Fibroblast of skin of back (primary cell): ENCODE data around the gene CUX1.
"Not testable (repeated sequence)": the region's sequence is repeated elsewhere in the genome, so short reads cannot be mapped to it uniquely, and the experiment has no call there.

Source experiments
- DNase-seq: peaks from one replicate; pipeline ENCODE4 v3.0.0-alpha.2; 2013

The CUX1 gene

GRCh38 chr7:101795461-101795860 is 22.0 kb upstream of the CUX1 start:
- DNase-seq: no peak

DNA sequence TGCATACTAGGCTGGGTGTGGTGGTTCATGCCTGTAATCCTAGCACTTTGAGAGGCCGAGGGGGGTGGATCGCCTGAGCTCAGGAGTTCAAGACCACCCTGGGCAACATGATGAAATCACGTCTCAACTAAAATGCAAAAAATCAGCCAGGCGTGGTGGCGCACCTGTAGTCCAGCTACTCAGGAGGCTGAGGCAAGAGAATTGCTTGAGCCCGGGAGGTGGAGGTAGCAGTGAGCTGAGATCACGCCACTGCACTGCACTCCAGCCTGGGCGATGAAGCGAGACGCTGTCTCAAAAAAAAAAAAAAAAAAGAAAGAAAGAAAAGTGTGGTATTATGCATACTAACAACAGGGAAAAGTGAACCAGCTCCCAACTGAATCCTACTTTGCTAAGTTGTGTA is 19.3 kb upstream of the CUX1 start:
- not testable (repeated sequence) for DNase-seq

DNA sequence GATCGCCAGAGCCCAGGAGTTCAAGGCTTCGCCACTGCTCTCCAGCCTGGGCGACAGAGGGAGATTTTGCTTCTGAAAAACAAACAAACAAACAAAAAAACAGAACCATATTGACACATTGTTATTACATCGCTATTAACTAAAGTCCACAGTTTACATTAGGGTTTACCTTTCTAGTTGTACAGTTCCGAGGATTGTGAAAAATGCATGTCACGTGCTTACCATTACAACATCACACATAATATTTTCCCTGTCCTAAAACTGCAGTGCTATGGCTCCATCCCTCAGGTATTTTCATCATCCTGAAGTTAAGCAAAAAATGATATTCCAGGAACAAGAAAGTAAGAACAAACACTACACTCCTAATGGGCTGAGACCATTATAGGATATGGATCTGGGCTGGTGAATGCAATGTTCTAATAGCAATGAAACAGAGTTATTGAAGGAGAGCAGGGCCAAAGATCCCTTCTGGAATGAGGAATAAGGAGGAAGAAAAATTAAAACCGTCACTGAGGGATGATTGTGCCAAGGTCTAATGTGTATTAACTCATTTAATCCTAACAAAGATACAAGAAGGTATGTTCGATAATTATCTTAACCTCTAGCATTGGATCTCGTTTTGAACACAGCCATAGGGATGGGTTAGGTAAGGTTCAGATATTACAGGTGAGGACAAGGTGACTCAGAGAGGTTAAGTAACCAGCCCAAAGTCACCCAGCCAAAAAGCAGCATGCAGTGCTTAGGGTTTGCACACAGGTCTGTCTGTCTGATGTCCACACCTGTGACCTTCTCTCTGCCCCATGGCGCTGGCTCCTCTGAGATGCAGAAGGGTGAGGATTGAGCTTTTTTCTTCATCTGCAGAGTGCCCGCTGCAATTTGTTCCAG is 14.0 kb upstream of the CUX1 start:
- no peak for DNase-seq

- DNase-seq: no peak
These were observed 13.1 kb upstream of the CUX1 start for GRCh38 chr7:101804088-101804963.

- DNase-seq: no peak
These were observed 12.5 kb upstream of the CUX1 start for GRCh38 chr7:101804967-101805366.

GRCh38 chr7:101812595-101812994 is 4.8 kb upstream of the CUX1 start:
- no peak for DNase-seq

DNA sequence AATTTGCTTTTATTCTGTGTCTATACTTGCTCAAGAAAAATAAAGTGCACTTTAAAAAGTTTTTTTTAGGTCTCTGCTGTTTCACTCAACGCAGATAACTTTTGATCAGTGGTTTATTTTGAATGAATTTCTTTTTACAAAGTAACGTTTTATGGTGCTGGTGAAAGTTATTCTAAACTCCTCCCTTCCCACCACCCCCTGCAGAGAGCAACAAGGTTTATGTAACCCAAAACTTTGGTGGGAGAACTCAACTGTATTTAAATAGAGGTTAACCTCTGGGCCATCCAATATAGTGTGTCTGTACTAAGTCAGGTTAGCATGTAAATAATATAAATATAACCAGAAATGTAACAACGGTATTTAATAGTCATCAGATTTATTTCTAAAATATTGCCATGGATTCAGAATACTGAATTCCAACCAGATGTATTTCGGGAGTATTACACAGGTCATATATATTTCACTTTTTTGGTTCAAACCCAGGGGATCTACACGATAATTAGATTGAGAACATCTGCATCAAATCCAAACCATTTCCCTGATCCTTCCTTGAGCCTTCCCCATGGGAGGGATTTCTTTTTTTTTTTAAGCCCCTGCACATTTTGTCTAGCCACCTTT is 3.9 kb upstream of the CUX1 start:
- DNase-seq: no peak

- DNase-seq: peak; percentile 45
These were observed 3.1 kb upstream of the CUX1 start for GRCh38 chr7:101814081-101814990.

DNA sequence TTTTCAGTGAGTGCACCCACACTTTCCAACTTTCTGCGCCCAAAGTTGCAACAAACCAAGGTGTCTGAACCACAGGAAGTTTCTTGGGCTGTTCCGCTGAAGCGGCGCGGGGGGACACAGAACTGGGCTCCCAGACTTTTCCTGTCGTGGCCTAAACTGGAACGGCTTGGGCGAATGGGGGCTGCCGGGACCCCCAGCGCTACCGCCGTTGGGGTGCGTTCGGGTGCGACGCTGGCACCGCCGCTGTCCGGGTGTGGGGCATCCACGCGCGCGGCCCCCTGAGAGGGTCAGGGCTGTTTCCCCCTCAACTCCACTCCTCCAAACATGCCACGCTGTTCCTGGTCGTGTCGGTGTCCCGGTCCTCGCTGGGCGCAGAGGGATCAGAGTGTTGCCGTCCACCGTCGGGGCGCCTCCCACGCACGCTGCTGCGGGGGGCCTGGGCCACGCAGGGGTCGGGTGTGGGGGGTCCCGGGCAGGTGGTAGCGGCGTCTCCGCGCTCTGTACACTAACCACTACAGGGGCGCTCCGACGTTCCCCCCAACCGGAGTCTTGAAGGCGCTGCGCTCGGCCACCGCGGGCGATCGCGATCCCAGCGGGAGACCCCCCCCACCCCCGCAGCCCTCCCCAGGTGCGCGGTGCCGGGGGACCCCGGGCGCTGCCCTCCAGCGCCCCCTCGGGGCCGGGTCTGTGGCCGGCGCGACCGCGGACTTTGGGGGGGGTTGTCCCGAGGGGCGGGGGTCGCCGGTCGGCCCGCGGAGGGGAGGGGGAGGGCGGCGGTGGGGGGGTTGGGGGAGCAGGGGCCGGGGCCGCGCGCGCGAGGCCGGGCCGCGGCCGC is 2.2 kb upstream of the CUX1 start:
- peak; percentile 23 for DNase-seq

DNA sequence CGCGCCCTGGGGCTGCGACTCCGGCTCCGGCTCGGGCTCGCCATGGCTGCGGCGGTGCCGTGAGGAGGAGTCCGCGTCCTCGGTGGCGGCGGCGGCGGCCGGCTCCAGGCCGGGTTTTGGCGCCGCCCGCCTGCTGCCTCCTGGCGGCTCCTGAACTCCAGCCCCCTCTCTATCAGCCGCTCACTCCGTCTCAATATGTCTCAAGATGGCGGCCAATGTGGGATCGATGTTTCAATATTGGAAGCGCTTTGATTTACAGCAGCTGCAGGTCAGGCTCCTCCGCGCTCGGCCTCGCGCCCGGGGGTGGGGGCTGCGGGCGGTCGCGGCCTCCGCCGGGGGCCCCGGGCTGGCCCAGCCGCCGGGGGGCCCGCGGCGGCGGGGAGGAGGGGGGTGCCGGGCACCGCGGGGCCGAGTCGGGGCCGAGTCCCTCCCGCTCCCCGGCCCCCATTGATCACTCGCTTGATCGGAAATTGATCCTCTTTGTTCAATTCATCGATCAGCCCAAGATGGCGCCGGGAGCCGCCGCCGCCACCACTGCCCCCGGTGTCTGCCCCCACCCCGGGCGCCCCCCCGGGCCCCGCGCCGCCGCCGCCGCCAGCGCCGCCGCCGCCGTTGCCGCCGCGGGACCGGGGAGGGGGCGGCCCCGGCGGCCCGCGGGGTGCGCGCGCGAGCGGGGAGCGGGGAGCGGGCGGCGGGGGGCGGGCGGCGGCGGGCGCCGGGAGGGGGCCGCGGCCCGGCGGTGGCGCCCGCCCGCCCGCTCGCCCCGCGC is 1.4 kb upstream of the CUX1 start:
- peak; percentile 82 for DNase-seq

GRCh38 chr7:101816595-101817470 is 593 bp upstream of the CUX1 start:
- DNase-seq: peak; percentile 51

- no peak for DNase-seq
These were observed 1.1 kb downstream of the CUX1 start for GRCh38 chr7:101818287-101819071.

DNA sequence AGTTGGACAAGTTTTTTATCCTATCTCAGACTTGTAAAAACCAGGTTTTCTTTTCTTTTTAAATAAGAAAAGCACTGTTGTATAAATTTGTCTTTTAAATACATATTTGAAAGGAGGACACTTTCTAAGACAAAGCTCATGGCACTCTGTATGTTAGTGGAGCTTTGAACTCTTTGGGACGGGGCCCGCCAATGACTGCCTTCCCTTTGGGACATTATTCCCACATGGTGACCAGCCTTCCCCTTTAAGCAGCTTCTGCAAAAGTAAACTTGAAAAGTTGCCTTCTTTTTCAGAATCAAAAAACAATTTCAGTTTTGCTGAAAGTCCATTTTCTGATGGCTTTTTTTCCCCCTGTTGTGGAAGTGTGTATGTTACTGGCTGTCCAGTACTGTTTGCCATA is 1.8 kb downstream of the CUX1 start:
- no peak for DNase-seq

DNA sequence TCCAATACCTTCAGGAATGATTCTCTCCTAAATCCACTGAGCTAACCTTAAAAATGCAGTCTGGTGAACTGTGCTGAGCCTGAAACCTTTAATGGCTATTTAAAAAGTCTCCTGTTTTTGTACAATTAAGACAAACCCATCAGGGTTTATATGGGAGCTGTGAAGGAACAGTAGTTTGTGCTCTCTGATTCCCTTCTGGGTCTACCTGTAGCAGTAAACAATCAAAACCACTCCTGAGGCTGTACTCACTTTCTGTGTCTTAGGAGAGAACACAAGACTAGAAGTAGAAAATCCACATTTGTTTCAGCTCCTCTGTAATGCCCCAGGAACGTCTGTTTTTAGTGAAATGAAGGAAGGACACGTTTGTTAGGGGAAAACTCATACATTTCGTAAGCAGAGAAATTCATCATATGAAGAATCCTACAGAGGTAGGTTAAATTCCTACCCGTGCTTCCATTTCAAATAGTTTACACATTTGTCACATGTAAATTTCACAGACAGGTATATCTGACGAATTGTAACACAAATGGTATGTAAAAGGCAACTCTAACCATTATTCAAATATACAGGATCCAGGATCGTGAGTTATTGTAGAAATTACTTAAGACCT is 2.6 kb downstream of the CUX1 start:
- no peak for DNase-seq

DNA sequence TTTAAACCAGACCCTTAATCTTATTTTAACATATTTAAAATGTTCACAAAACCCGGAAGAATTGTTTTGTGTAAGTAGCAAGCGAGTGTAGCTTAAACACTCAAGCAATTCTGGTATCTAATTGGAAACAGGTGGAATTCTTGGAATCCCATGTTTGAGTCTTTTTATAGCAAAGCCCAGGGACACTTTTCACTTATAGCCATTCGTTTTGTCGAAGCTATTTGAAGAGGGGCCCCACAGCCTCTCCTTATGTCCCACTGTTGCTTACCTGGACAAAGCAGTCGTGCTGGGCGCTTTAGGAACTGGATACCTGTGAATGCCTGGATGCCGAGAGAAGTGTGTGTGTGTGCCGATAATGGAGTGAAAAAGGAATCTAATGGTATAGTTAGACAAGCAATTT is 3.3 kb downstream of the CUX1 start:
- DNase-seq: peak; percentile 32

DNA sequence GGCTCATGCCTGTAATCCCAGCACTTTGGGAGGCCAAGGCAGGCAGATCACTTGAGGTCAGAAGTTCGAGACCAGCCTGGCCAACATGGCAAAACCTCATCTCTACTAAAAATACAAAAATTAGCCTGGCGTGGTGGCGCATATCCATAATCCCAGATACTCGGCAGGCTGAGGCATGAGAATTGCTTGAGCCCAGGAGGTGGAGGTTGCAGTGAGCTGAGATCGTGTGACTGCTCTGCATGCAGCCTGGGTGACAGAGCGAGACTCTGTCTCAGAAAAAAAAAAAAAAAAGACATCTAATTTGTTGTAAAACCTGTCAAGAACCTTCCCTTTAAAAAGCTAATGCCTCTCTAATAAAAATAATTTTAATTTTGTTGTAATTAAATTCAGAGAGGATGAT is 5.2 kb downstream of the CUX1 start:
- DNase-seq: not testable (repeated sequence)

- DNase-seq: no peak
These were observed 5.7 kb downstream of the CUX1 start for GRCh38 chr7:101823096-101823495.

DNA sequence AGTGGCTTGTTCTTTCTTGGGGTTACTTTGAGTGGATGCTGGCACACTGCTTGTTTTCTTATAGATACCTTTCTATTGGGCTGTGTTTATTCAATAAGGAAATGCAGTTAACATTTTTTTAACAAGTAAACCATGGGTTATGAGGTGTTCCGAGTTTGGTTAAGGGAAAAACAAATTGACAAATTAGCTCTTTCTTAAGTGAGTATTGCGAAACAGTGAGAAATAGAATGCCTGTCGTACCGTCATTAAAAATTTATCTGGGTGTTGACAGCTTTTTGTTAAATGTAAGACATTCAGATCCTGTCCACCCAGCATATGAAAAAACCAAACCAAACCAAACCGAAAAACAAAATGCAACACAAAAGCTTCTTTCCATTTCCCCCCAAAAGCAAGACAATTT is 6.2 kb downstream of the CUX1 start:
- no peak for DNase-seq
